Activated T-helper 1 cell treated with anti-CD3 and anti-CD28 coated beads, Interleukin-2, amount 50 U/mL, for 16 hours (primary cell): ENCODE measurements around the gene SLC9A2.

ENCODE experiments used
- DNase-seq, 2 donors: peaks; one replicate each; pipeline ENCODE4 v3.0.0-alpha.2; 2020; ENCODE audit warnings: low read depth in 1 of 2, low spot score in 1 of 2

The SLC9A2 gene, protein sequence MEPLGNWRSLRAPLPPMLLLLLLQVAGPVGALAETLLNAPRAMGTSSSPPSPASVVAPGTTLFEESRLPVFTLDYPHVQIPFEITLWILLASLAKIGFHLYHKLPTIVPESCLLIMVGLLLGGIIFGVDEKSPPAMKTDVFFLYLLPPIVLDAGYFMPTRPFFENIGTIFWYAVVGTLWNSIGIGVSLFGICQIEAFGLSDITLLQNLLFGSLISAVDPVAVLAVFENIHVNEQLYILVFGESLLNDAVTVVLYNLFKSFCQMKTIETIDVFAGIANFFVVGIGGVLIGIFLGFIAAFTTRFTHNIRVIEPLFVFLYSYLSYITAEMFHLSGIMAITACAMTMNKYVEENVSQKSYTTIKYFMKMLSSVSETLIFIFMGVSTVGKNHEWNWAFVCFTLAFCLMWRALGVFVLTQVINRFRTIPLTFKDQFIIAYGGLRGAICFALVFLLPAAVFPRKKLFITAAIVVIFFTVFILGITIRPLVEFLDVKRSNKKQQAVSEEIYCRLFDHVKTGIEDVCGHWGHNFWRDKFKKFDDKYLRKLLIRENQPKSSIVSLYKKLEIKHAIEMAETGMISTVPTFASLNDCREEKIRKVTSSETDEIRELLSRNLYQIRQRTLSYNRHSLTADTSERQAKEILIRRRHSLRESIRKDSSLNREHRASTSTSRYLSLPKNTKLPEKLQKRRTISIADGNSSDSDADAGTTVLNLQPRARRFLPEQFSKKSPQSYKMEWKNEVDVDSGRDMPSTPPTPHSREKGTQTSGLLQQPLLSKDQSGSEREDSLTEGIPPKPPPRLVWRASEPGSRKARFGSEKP

DNA sequence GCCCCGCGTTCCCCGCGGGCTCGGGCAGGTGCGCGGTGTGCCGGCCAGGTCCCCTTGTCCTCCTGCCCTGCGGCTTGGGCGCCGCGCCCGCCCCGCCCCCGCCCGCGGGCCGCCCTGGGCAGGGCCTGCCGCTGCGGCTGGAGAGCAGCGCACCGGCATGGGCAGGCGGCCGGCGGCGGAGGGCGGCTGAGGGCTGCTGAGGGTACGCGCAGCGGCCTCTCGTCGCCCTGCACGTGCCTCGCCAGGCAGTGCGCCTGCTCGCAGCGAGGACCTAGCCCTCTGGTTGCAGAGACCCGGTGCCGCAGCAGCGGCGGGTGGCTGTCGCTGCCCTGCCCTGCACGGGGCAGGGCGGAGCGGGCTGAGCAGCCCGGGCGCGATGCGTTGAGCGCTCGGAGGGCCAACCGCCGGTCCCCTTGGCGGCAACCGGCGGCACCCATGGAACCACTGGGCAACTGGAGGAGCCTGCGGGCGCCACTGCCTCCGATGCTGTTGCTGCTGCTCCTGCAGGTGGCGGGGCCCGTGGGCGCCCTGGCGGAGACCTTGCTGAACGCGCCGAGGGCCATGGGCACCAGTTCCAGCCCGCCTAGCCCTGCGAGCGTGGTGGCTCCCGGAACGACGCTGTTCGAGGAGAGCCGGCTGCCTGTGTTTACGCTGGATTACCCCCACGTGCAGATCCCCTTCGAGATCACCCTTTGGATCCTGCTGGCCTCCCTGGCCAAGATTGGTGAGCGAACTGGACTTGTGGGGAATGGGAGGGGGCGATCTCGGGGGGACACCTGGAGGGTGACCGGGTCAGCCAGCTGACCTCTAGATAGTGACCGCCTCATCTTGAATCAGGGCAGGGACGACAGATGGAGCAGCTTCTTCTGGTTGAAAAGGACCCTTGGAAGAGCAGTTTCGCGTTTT is at the start of gene SLC9A2:
Gene SLC9A2, plus strand, starts transcription at position 140 of the 906 bp plus-strand sequence. Its CDS starts 296 bp downstream, at position 436.
- no peak for DNase-seq

DNA sequence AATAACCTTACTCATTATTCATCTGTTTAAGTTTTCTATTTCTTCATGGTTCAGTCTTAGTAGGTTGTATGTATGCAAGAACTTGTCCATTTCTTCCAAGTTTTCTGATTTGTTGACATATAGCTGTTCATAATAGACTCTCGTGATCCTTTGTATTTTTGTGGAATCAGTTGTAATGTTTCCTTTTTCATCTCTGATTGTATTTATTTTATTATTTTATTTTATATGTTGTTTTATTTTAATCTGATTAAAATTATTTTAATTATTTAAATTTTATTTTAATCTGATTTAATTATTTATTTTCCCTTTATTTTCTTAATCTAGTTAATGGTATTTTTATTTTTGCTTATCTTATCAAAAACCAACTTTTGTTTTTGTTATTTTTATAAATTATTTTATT is 43.5 kb upstream of the SLC9A2 start:
- DNase-seq = no peak

DNA sequence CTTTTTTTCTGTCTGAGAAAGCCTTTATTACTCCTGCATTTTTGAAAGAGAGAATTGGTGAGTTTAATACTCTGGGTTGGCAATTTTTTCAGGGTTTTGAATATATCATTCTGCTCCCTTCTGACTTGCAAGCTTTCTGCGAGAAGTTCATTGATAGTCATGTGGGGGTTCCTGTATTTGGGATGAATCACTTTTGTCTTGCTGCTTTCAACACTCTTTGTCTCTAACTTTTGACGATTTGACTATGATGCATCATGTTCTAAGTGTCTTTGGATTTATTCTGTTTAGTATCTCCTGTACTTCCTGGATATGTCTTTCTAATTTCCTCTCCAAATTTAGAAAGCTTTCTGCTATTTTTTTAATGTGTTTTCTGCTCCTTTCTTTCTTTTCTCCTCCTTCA is 41.0 kb upstream of the SLC9A2 start:
- DNase-seq = no peak

DNA sequence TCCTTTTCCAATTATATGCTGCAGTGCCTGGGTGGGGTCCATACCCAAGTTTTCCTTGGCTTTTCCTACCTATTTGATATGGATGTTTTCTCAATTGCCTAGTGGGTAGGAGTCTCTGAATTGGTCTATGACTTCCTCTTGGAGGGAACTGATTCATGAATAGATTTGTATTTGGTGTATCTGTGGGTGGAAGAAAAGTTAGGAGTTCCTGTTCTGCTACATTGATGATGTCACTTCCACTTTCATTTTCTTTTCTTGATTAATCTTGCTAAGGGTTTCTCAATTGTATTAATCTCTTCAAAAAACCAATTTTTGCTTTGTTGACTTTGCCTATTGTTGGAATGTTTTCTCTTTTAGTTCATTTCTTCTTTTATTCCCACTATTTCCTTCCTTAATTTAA is 37.4 kb upstream of the SLC9A2 start:
- no peak for DNase-seq

DNA sequence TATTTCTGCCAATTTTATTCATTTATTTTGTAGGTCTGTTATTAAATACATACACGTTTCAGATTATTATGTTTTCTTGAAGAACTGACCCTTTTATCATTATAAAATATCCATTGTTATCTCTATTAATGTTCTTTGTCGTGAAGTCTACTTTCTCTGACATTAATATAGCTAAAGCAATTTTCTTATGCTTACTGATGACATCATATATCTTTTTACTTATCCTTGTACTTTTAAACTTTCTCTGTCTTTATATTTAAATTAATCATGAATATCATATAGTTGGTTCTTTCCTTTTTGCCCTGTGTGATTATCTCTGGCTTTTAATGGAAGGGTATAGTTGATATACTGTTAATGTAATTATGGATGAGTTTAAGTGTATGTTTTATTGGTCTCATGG is 36.5 kb upstream of the SLC9A2 start:
- no peak for DNase-seq

DNA sequence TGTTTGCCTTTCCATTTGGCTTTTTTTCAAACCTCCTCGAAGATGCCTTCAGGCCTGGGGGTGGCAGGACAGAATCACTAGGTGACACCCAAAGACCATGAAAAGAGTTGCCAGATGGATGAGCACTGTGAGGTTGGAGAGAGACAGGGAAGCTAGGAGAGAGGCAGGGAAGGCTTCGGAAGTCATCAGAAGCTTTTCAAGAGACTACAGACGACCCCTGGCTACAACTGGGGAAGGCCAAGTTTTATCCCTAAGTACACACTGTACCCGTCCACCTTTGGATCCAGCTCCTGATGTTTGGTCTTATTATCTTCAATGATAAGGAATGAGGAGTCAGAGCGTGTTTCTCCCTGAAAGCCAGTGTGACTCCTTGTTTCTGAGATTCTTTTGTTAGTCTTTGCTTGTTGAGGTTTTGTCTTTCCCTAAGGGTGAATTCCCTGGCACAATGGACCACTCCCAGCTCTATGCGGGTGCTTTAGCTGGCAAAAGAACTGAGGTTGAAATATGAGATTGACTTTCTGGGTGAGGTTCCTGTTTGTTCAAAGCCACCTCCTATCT is 33.4 kb upstream of the SLC9A2 start:
- DNase-seq = no peak

DNA sequence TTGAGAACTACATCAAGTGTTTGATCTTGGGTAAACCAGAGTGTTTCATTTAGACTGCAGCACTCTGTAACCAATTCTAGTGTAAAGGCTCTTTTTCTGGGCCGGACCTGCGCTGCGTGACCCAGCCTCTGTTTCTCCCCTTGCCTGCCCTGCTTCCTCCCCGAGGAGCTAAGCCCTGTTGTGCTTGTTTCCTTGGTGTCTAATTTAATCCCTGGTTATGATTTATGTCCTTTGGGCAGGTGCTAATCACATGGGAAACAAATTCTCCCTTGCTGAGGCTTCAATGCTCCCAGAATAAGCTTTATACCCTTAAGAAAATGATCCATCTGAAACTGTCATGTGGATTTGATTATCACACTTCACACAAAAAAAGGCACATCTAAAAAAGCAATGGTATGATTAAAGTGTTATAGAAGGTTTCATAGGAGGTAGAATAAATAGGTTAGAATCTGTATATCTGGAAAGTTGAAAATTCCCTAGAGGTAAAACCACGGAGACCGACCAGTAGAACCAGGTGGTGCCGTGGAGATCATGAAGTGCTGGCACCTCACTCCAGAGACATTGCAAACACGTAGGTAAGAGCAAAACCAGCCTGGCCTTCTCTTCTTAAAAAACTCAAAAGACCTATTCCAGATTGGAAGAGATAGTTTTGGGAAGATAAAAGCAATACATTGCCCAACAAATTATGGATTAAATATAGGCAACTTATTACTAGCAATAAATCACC is 31.0 kb upstream of the SLC9A2 start:
- no peak for DNase-seq

DNA sequence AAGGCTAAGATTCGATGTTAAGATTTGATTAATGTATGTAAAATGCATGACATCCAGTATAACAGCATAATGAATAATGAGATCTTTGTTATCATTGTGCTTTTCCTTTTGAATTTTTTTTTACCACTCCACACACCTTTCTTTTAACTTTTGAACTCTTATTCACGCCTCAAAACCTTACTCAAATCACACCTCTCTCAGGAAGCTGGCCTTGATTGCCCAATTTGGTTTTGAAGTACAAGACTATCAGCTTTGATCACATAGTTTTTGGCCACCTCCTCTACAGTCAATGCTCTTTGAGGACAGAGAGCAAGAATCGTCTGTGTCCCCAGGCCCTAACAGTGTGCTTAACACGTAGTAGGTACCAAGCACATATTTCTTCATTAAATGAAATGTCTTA is 29.9 kb upstream of the SLC9A2 start:
- DNase-seq = no peak

DNA sequence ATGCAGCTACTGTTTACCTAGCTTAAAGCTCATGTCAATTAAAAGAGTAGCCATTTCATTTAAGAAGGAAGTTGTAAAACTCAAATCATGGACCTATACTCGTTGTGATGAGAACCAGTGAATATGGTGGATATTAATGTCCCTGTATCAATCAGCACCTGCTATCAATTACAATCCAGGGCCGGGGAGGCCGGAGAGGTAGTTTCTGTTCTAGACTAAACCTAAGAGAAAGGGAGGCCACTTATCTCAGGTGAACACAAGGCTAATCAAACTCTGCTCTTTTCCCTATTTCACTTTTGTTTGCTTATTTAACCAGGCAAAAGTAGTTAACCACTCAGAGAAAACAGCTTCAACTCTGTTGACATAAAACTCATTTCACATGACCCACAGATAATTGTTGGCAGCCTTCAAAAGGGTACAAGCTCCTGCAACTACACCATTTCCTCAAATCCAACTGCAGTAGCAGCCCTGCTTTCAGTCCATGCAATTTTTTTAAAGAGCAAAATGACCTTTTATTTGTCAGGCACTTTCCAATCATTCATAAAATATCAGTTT is 27.8 kb upstream of the SLC9A2 start:
- DNase-seq = no peak

DNA sequence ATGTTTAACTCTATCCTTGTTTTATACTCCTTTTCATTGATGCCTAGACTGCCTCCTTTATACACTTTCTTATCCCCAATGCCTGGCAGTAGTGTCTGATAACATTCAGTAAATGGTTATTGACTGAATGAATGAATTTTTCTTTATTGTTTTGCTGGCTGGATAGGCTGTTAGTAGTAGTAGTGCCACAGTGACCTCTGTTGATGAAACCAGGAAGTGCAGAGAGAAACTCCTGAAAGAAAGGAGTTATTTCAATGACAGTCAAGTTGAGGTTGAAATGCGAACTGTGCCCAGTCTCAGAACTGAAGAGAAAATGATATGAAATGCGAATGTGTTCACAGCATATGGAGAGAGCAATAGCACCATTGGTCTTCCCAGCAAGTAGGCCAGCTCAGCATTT is 26.8 kb upstream of the SLC9A2 start:
- DNase-seq = no peak

DNA sequence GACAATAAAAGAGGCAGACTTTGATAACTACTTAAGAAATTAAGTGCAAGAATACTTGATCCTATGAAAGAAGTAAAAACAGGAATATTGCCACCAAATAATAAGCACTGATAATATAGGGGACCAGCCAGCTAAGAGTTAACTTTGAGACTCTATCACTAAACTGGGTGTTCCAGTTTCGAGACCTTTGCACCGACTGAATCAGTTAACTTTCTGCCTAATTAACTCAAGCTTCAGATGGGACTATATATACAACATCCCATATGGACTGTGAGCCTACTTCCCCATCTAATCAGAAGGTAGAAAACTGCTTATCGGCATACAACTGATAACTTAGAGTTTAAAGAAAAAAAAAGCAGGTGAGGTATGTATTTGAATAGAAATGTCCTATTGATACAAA is 25.8 kb upstream of the SLC9A2 start:
- DNase-seq = no peak

DNA sequence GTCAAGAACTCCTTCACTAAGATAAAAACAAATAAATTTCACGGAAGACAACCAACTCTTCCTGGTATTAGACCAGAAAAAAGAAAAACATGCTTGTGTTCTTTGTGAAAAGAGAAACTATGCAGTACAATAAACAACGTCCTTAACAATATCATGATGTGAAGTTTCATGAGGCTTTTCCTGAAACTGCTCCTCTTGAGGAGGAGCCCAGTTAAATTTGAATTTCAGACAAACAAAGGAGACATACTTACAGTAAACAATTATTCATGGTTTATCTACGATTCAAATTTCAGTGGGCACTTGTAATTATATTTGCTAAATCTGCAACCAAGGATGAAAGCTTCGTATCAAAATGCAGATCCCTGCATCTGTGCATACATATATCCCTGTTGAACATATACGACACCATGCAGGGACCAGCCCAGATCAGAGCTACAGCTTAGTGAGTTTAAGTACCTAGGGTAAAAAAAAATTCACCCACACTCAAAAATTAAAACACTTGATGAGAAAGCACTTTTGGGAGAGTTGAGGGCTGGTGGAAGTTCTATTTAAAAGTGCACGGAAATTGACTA is 24.8 kb upstream of the SLC9A2 start:
- no peak for DNase-seq

DNA sequence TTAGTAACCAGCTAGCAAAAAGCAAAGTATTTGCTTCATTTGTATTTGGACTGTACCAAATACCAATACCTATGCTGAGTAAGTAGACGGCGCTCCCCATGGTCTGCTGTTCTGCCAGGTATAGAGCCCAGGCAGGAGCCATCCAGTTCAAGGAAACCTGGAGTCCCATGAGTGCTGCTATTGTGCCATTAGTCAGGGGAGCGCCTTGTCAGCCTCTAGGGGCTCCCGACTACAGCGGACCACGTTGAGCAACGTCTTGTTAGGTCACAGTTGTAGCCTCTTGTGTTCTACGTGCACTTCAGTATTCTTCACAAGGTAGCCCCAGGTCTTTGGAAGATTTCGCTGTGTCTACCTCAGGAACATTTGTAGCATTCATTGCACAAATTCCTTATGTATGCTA is 21.6 kb upstream of the SLC9A2 start:
- DNase-seq = no peak

DNA sequence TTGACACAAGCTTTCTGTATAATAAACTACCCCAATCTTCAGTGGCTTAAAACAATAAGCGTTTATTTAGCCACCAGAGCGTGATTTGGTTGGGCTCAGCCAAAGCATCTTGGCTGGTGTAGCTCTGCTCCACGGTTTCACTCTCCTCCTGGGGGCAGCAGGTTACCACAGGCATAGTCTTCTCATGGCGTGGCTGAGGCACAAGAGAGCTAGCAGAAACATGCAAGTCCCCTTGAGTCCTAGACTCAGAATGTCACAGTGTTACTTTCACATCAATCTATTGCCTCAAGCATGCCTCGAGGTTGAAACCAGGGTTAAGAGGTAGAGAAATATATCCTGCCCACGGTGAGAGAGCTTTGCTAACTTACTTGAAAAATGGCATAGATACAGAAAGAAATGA is 19.9 kb upstream of the SLC9A2 start:
- DNase-seq = no peak

DNA sequence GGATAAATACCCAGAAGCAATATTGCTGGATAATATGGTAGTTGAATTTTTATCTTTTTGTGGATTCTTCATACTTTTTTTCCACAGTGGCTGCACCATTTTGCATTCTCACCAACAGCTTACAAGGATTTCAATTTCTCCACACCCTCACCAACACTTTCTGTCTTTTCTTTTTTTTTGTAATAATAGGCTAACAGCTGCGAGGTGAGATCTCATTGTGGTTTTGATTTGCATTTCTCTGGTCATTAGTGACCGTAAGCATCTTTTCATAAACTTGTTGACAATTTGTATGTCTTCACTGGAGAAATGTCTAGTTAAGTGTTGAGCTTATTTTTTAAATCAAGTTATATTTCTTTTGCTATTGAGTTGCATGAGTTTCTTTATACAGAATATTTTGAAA is 17.6 kb upstream of the SLC9A2 start:
- no peak for DNase-seq

DNA sequence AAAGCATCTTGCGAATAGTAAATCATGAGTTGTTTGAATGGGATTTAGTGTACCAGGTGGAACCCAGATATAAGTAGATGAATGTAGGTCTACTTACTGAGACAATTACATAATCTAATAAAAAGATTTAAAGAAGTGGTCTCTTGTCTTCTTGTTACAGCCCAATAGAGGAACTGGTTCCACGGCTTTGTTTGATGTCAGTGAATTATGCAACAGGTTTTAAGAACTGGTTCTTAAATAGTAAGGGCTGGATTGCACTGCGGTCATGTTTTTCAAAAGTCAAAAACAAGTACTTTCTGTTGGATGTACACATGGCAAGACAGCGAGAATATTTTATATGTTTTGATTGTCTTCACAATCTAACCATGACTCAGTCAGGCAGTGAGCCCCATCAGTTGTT is 15.4 kb upstream of the SLC9A2 start:
- no peak for DNase-seq

DNA sequence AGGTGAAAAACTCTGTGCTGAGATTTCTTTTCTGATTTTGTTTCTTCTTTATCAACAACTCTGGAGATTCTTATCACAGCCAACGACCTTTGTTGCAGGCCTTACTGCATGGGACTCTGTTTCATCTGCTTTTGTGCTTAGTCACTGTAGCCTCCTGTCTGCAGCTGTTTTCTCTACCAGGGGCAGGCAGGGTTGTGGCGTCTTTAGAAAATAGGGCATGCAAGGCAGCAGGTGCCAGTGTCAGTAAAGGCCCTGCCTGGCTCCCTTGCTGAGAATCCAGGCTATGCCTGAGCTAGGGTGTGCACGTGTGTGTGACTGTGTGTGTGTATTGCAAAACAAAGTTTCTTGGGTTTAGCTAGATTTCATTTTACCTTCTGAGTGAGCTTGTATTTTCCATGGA is 14.6 kb upstream of the SLC9A2 start:
- DNase-seq = no peak

DNA sequence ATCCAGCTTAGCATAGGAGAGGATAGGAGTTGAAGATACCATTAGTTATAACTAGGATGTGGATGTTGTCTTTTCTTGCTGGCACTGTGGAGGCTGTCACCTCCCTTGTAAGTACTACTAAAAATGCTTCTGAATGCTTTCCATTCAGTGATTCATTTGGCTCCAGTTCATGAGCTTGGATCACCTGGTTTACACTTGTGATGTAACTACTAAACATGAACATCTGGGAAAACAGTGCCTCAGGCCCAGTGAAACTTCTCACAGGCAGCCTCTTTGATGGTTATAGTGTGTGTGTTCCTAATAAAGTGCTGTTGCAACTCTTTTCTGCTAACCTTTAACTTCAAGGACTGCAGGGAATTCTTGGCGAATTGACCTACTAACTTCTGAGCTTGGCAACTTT is 13.0 kb upstream of the SLC9A2 start:
- DNase-seq = no peak

DNA sequence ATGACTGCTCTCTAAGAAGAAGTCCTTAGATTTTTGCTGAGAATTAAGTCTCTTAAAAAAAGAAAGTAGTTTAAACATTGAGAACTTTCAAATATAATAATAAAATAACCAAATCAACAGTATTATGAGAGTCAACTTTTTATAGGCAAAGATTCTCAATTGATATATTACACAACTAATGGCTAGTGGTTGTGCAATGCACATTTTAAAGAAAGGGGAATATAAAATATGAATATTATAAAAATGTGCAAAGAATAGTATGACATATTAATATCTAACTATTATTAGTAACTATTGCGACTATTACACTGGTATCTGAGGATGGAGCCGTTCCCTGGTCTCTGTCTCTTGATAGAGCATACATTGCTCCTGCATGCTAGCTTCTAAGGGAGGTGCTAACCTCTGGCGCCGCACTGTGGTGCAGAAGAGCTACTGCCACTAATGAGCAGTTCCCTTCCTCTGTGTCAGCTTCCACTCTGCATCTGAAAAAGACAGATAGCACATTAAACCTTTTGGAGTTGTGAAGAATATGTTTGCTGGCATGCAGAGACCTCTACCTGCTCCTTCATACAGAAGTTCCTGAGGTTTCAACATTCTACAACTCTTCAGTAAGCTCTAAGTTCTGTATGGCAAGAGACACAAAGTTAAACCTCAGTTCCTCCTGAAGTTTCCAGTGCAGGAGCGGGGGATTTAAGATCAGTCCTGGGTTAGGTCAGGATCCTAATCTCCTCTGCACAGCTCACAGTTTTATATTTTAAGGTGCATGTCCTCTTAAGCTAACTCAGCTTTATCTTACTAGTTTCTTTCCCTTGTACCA is 3.5 kb upstream of the SLC9A2 start:
- no peak for DNase-seq
